ENCODE measurements around the gene MAN1A1.

GRCh38 chr6:119343573-119344146, 5.9 kb downstream of the MAN1A1 start:
- TF ChIP-seq CTCF (IDR thresholded peaks at IDR 0.05) (no peak), POLR2A (IDR thresholded peaks at IDR 0.05) (no peak)

Measured in uterus (tissue), 2 donors.